H1 (cell line): ENCODE results near the gene ZMIZ1. TPM values are rescaled to one million over a fixed set of nuclear protein-coding genes. Genes with fewer than 3 reads are reported as not detected.

Source experiments
- BACH1 ChIP-seq: IDR thresholded peaks from 2 replicates; pipeline ENCODE4 v1.6.1; 2012; ENCODE audit warnings: low read length, improper control_type of control experiment
- CREB1 ChIP-seq: IDR thresholded peaks from 2 replicates; pipeline ENCODE4 v1.6.1; 2012; ENCODE audit warnings: inconsistent platforms
- EZH2 ChIP-seq: fragments of 200-600 bp; sonication (generic); IDR thresholded peaks from 2 replicates; pipeline ENCODE4 v1.7.1; 2012; ENCODE audit warnings: low read depth, mild to moderate bottlenecking, moderate library complexity, low read length, inconsistent platforms; ENCODE audit not compliant: severe bottlenecking
- HDAC2 ChIP-seq, 2 experiments: fragments of 300-600 bp in 1 of 2; sonication (generic) in 1 of 2; IDR thresholded peaks; 2 replicates each; pipeline ENCODE4 v1.6.1; 2011 to 2012; ENCODE audit warnings: low read depth in 2 of 2, low read length in 2 of 2, mild to moderate bottlenecking in 2 of 2, moderate library complexity in 2 of 2, borderline replicate concordance in 1 of 2, inconsistent platforms in 1 of 2
- JUND ChIP-seq: IDR thresholded peaks from 2 replicates; pipeline ENCODE4 v1.6.1; 2011; ENCODE audit warnings: mild to moderate bottlenecking, improper control_type of control experiment, low read length
- MAFK ChIP-seq: IDR thresholded peaks from 2 replicates; pipeline ENCODE4 v1.6.1; 2012; ENCODE audit warnings: low read depth, mild to moderate bottlenecking, improper control_type of control experiment, low read length
- RXRA ChIP-seq: IDR thresholded peaks from 2 replicates; pipeline ENCODE4 v1.6.1; 2011; ENCODE audit warnings: low read depth, mild to moderate bottlenecking, low read length, moderate library complexity; ENCODE audit not compliant: insufficient read depth
- polyA plus RNA-seq, 7 experiments: library from polyadenylated mRNA; depleted of rRNA in 3 of 7; stranded (reverse) in 5 of 7; unstranded in 2 of 7; fragments of >200 nt in 5 of 7; fragments of 200-250 nt in 2 of 7; gene quantifications; 1 replicate in 5 of 7; 2 replicates in 1 of 7; 4 replicates in 1 of 7; pipeline versions ENCODE4 v1.2.1 to v1.2.3, GENCODE V29; 2011 to 2013; ENCODE audit warnings: missing spikeins in 2 of 7, mixed read lengths in 2 of 7
- total RNA-seq: library from RNA; stranded (reverse); fragmentation: NEBNext Ultra II Directional; extraction: Animal tissue kit (Norgen Biotek cat#: 25700); gene quantifications from 2 replicates; pipeline ENCODE4 v1.2.1, GENCODE V29; 2021

Gene ZMIZ1
- total and polyA plus RNA-seq, 2 of the 8 experiments (the other 6 are each of a cell fraction or from before 2014, with no cell fraction given) = 8.1 to 28.0 TPM

DNA sequence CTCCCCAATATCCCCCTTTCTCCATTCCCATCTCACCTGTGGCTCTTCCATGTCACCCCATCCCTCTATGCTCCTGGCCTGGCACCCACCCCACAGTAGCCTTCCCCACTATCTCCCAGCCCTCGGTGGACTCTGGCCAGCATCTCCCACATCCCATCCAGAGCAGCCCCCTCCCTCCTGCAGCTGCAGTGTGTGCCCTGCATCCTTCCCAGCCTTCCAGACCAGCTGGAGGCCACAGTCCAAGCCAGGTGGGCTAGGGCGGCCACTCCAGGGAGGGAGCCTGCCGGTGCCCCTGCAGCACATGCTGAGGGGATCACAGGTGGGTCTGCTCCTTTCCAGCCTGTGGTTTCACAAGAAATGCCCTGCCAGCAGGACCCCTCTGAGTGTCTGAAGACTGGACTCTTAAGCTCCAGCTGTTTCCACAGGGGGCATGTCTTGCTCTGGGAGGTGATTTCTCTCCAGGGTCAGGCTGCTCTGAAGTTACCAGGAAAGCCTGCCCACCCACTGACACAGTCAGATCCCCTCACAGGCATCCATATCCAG, 187.6 kb downstream of the ZMIZ1 start (continued):
- TF ChIP-seq BACH1 (no peak), CREB1 (no peak), HDAC2 (IDR thresholded peaks at IDR 0.05; ENCODE audit: borderline replicate concordance in 1 of 2, low read depth in 2 of 2, low read length in 2 of 2) (no peak), MAFK (no peak), EZH2 (no peak), JUND (no peak), RXRA (no peak)
